CD4-positive, alpha-beta memory T cell (primary cell): Measurements from ENCODE around the gene NGLY1. TPM values are rescaled to one million over a fixed set of nuclear protein-coding genes. Genes with fewer than 3 reads are reported as not detected.

Experiments used
- CTCF ChIA-PET: fragments of 350-600 bp; sonication (Branson Sonifier 250); formaldehyde crosslinking; loops from one replicate; lab custom pipeline; 2021; ENCODE audit warnings: inconsistent platforms; ENCODE audit not compliant: partially characterized antibody; lab: Charles Lee
- POLR2A ChIA-PET: fragments of 350-600 bp; sonication (Branson Sonifier 250); formaldehyde crosslinking; loops from one replicate; lab custom pipeline; 2021; ENCODE audit not compliant: partially characterized antibody; lab: Charles Lee
- DNase-seq, 5 donors: peaks; one replicate each; pipeline versions ENCODE4 v3.0.0 to v3.0.0-alpha.2; 2020 to 2022; ENCODE audit warnings: mixed read lengths in 1 of 5
- H3K27ac ChIP-seq: one replicate; pipeline ENCODE4 v1.7.0; 2013; ENCODE audit warnings: low read depth, low read length
- H3K27me3 ChIP-seq: 2 replicates; pipeline ENCODE4 v1.7.0; 2013; ENCODE audit warnings: mild to moderate bottlenecking, low read length, moderate library complexity; ENCODE audit not compliant: insufficient read depth
- H3K36me3 ChIP-seq: 2 replicates; pipeline ENCODE4 v1.7.0; 2013; ENCODE audit warnings: mild to moderate bottlenecking, low read length, moderate library complexity; ENCODE audit not compliant: insufficient read depth
- H3K4me1 ChIP-seq: 2 replicates; pipeline ENCODE4 v1.7.0; 2013; ENCODE audit warnings: mild to moderate bottlenecking, low read length, moderate library complexity; ENCODE audit not compliant: insufficient read depth
- H3K4me3 ChIP-seq, 2 donors: one replicate each; pipeline ENCODE4 v1.7.0; 2013; ENCODE audit warnings: low read length in 2 of 2, mild to moderate bottlenecking in 1 of 2
- H3K9me3 ChIP-seq, 2 donors: one replicate each; pipeline ENCODE4 v1.7.0; 2013; ENCODE audit warnings: low read length in 2 of 2, control low read depth in 1 of 2; ENCODE audit not compliant: control insufficient read depth in 1 of 2
- H3K27ac Mint-ChIP-seq, 7 donors: one replicate each; pipeline ENCODE4 v1.8.0; 2020 to 2021; ENCODE audit warnings: mixed read lengths in 7 of 7, mild to moderate bottlenecking in 6 of 7, inconsistent platforms in 3 of 7, moderate library complexity in 3 of 7
- H3K27me3 Mint-ChIP-seq, 2 donors: one replicate each; pipeline ENCODE4 v1.8.0; 2020 to 2021; ENCODE audit warnings: mixed read lengths in 2 of 2
- H3K36me3 Mint-ChIP-seq, 2 donors: one replicate each; pipeline ENCODE4 v1.8.0; 2020 to 2021; ENCODE audit warnings: mixed read lengths in 2 of 2, inconsistent platforms in 1 of 2, mild to moderate bottlenecking in 1 of 2
- H3K4me1 Mint-ChIP-seq, 4 donors: one replicate each; pipeline ENCODE4 v1.8.0; 2020 to 2021; ENCODE audit warnings: mixed read lengths in 4 of 4, mild to moderate bottlenecking in 1 of 4
- H3K4me3 Mint-ChIP-seq, 8 donors: one replicate each; pipeline ENCODE4 v1.8.0; 2020 to 2021; ENCODE audit warnings: mixed read lengths in 8 of 8, mild to moderate bottlenecking in 7 of 8, moderate library complexity in 6 of 8, inconsistent platforms in 3 of 8
- H3K9me3 Mint-ChIP-seq, 8 donors: one replicate each; pipeline ENCODE4 v1.8.0; 2020 to 2021; ENCODE audit warnings: mixed read lengths in 8 of 8, mild to moderate bottlenecking in 5 of 8, inconsistent platforms in 3 of 8, moderate library complexity in 1 of 8
- intact Hi-C: fragments of 100-400 bp; cut with micrococcal nuclease; formaldehyde crosslinking; loops from one replicate; pipeline ENCODE4 v1.15.1; 2023
- polyA plus RNA-seq, 2 donors: library from polyadenylated mRNA; unstranded; fragments of 300-500 nt; fragmentation: Illumina TruSeq; gene quantifications; one replicate each; pipeline ENCODE4 v1.2.3, GENCODE V29; 2021
- total RNA-seq, 2 experiments: library from RNA; stranded (reverse); gene quantifications; one replicate each; pipeline ENCODE4 v1.2.3, GENCODE V29; 2021

Gene NGLY1
- total and polyA plus RNA-seq, 4 experiments from 2014 or later = 52.0 to 74.3 (median 64.7) TPM

GRCh38 chr3:25768851-25769250, 14.4 kb downstream of the NGLY1 start:
- H3K4me3 Mint-ChIP-seq = no peak overlapping the region
- H3K27me3 Mint-ChIP-seq = no peaks in the 10 kb centered on the region
- Histone ChIP-seq H3K4me1 (no peaks in the 10 kb centered on the region), H3K9me3 (no peaks in the 10 kb centered on the region), H3K36me3 (peaks cover 13% of the 10 kb centered on the region), H3K27me3 (no peaks in the 10 kb centered on the region), H3K4me3 (no peak overlapping the region), H3K27ac (no peak overlapping the region)
- DNase-seq = no peak
- POLR2A ChIA-PET = no interaction called here
- peak overlapping the region in 1 of 7 donors; percentile 2 for H3K27ac Mint-ChIP-seq
- H3K9me3 Mint-ChIP-seq = no peaks in the 10 kb centered on the region
- peaks cover 22 to 38% of the 10 kb centered on the region in 2 donors for H3K36me3 Mint-ChIP-seq
- H3K4me1 Mint-ChIP-seq = peaks cover 26 to 49% (median 42%) of the 10 kb centered on the region in 4 donors
- intact Hi-C loops = no loop called here
- CTCF ChIA-PET = no interaction called here

- Mint-ChIP-seq H3K4me1 (peaks cover 16 to 26% (median 24%) of the 10 kb centered on the region in 4 donors), H3K27me3 (no peaks in the 10 kb centered on the region), H3K27ac (peak overlapping the region in 3 of 7 donors; percentile 5 to 20 (median 17)), H3K9me3 (no peaks in the 10 kb centered on the region), H3K36me3 (peaks cover 57 to 74% of the 10 kb centered on the region in 2 donors), H3K4me3 (no peak overlapping the region)
- Histone ChIP-seq H3K4me3 (no peak overlapping the region), H3K4me1 (no peaks in the 10 kb centered on the region), H3K9me3 (no peaks in the 10 kb centered on the region), H3K27me3 (no peaks in the 10 kb centered on the region), H3K27ac (no peak overlapping the region), H3K36me3 (peaks cover 42% of the 10 kb centered on the region)
- ChIA-PET POLR2A (no interaction called here), CTCF (no interaction called here)
- intact Hi-C loops = no loop called here
- no peak for DNase-seq
Measured at GRCh38 chr3:25751725-25752124, 31.5 kb downstream of the NGLY1 start.

GRCh38 chr3:25751048-25751447, 32.2 kb downstream of the NGLY1 start:
- Histone ChIP-seq H3K4me3 (no peak overlapping the region), H3K9me3 (no peaks in the 10 kb centered on the region), H3K36me3 (peaks cover 39% of the 10 kb centered on the region), H3K27ac (no peak overlapping the region), H3K4me1 (no peaks in the 10 kb centered on the region), H3K27me3 (no peaks in the 10 kb centered on the region)
- no peak for DNase-seq
- peaks cover 13 to 24% (median 18%) of the 10 kb centered on the region in 4 donors for H3K4me1 Mint-ChIP-seq
- CTCF ChIA-PET = no interaction called here
- no peak overlapping the region for H3K27ac Mint-ChIP-seq
- intact Hi-C loops = no loop called here
- no peaks in the 10 kb centered on the region for H3K9me3 Mint-ChIP-seq
- H3K36me3 Mint-ChIP-seq = peaks cover 59 to 74% of the 10 kb centered on the region in 2 donors
- POLR2A ChIA-PET = no interaction called here
- H3K4me3 Mint-ChIP-seq = no peak overlapping the region
- H3K27me3 Mint-ChIP-seq = no peaks in the 10 kb centered on the region

- ChIA-PET POLR2A (no interaction called here), CTCF (no interaction called here)
- Histone ChIP-seq H3K27ac (no peak overlapping the region), H3K4me1 (no peaks in the 10 kb centered on the region), H3K4me3 (no peak overlapping the region), H3K27me3 (no peaks in the 10 kb centered on the region), H3K36me3 (peaks cover 42% of the 10 kb centered on the region), H3K9me3 (no peaks in the 10 kb centered on the region)
- intact Hi-C loops = loop anchor here (5.0 kb wide), 1 partner anchor 33 kb away; the partner anchor contains the start of gene NGLY1
- Mint-ChIP-seq H3K27me3 (no peaks in the 10 kb centered on the region), H3K36me3 (peaks cover 67 to 76% of the 10 kb centered on the region in 2 donors), H3K9me3 (no peaks in the 10 kb centered on the region), H3K4me3 (no peak overlapping the region), H3K4me1 (peaks cover 2 to 13% (median 4%) of the 10 kb centered on the region in 4 donors), H3K27ac (peak overlapping the region in 1 of 7 donors; percentile 36)
- DNase-seq = no peak
Measured at GRCh38 chr3:25749031-25749581, 34.1 kb downstream of the NGLY1 start.

- H3K27me3 Mint-ChIP-seq = no peaks in the 10 kb centered on the region
- no peaks in the 10 kb centered on the region for H3K9me3 ChIP-seq
- H3K4me3 Mint-ChIP-seq = no peak overlapping the region
- intact Hi-C loops = loop anchor here (5.0 kb wide), 1 partner anchor 34 kb away; the partner anchor contains the start of gene NGLY1
- H3K36me3 ChIP-seq = peaks cover 44% of the 10 kb centered on the region
- ChIA-PET CTCF (no interaction called here), POLR2A (no interaction called here)
- H3K4me1 ChIP-seq = no peaks in the 10 kb centered on the region
- peaks cover 75 to 78% of the 10 kb centered on the region in 2 donors for H3K36me3 Mint-ChIP-seq
- no peak overlapping the region for H3K4me3 ChIP-seq
- no peaks in the 10 kb centered on the region for H3K27me3 ChIP-seq
- no peaks in the 10 kb centered on the region for H3K9me3 Mint-ChIP-seq
- DNase-seq = no peak
- H3K27ac Mint-ChIP-seq = no peak overlapping the region
- H3K4me1 Mint-ChIP-seq = peaks cover 5 to 12% (median 9%) of the 10 kb centered on the region in 4 donors
- H3K27ac ChIP-seq = no peak overlapping the region
Measured at GRCh38 chr3:25748189-25748588, 35.1 kb downstream of the NGLY1 start.

- DNase-seq = no peak
- intact Hi-C loops = loop anchor here (5.0 kb wide), 1 partner anchor 35 kb away; the partner anchor contains the start of gene NGLY1
- ChIA-PET CTCF (interaction anchor here (1.7 kb wide), 1 partner anchor 14 kb away, joined by 5 read pairs; no protein-coding TSS in a partner anchor), POLR2A (interaction anchor here (0.6 kb wide), 1 partner anchor 9 kb away, joined by 3 read pairs; no protein-coding TSS in a partner anchor)
- H3K4me1 Mint-ChIP-seq = peaks cover 7 to 13% (median 12%) of the 10 kb centered on the region in 4 donors
- H3K36me3 Mint-ChIP-seq = peaks cover 81% of the 10 kb centered on the region in 2 donors
- no peak overlapping the region for H3K4me3 Mint-ChIP-seq
- no peaks in the 10 kb centered on the region for H3K9me3 ChIP-seq
- H3K9me3 Mint-ChIP-seq = no peaks in the 10 kb centered on the region
- H3K36me3 ChIP-seq = peaks cover 45% of the 10 kb centered on the region
- no peak overlapping the region for H3K4me3 ChIP-seq
- H3K4me1 ChIP-seq = no peaks in the 10 kb centered on the region
- H3K27ac ChIP-seq = no peak overlapping the region
- H3K27ac Mint-ChIP-seq = peak overlapping the region in 1 of 7 donors; percentile 14
- H3K27me3 ChIP-seq = no peaks in the 10 kb centered on the region
- H3K27me3 Mint-ChIP-seq = no peaks in the 10 kb centered on the region
Measured at GRCh38 chr3:25747033-25747432, 36.2 kb downstream of the NGLY1 start.

- Histone ChIP-seq H3K36me3 (peaks cover 27% of the 10 kb centered on the region), H3K4me3 (no peak overlapping the region), H3K9me3 (no peaks in the 10 kb centered on the region), H3K27me3 (no peaks in the 10 kb centered on the region), H3K4me1 (no peaks in the 10 kb centered on the region), H3K27ac (no peak overlapping the region)
- H3K4me1 Mint-ChIP-seq = peaks cover 7 to 18% (median 12%) of the 10 kb centered on the region in 4 donors
- CTCF ChIA-PET = interaction anchor here (1.3 kb wide), 1 partner anchor 39 kb away, joined by 3 read pairs; the partner anchor contains the start of gene NGLY1
- H3K4me3 Mint-ChIP-seq = no peak overlapping the region
- no peaks in the 10 kb centered on the region for H3K27me3 Mint-ChIP-seq
- peak overlapping the region in 2 of 7 donors; percentile 8 to 58 for H3K27ac Mint-ChIP-seq
- H3K9me3 Mint-ChIP-seq = no peaks in the 10 kb centered on the region
- intact Hi-C loops = loop anchor here (5.0 kb wide), 1 partner anchor 82 kb away; the partner anchor contains the start of gene TOP2B
- POLR2A ChIA-PET = no interaction called here
- DNase-seq = no peak
- H3K36me3 Mint-ChIP-seq = peaks cover 69 to 73% of the 10 kb centered on the region in 2 donors
Measured at GRCh38 chr3:25744470-25744869, 38.8 kb downstream of the NGLY1 start.
